GM12878 (cell line): ENCODE measurements around the gene GJD2. TPM values are rescaled to one million over a fixed set of nuclear protein-coding genes. Genes with fewer than 3 reads are reported as not detected.

Source experiments
- ATAC-seq: fragments of 200-7000 bp; cut with Tn5 transposase; 3 replicates; pipeline ENCODE4 v1.9.1; 2020; ENCODE audit warnings: mild to moderate bottlenecking, moderate library complexity
- BruUV-seq: library from RNA; stranded (reverse); fragments of 400-500 nt; replicated peaks from 2 replicates; lab custom pipeline; 2021; lab: Mats Ljungman, UMichigan
- CTCF ChIA-PET: fragments of 300-600 bp; sonication (Branson Sonifier 250); formaldehyde crosslinking; extraction: SDS; loops from one replicate; lab custom pipeline; 2021; ENCODE audit warnings: inconsistent platforms; lab: Yijun Ruan, JAX
- POLR2A ChIA-PET: fragments of 350-600 bp; formaldehyde crosslinking; extraction: SDS; loops from one replicate; lab custom pipeline; 2021; ENCODE audit warnings: inconsistent platforms; lab: Charles Lee
- RAD21 ChIA-PET: fragments of 300-600 bp; sonication (Branson Sonifier 250); formaldehyde crosslinking; loops from one replicate; lab custom pipeline; 2023; ENCODE audit warnings: antibody characterized with exemption; ENCODE audit not compliant: unreplicated experiment; lab: Charles Lee
- SMC1A ChIA-PET: fragments of 300-600 bp; sonication (Branson Sonifier 250); formaldehyde crosslinking; loops from one replicate; lab custom pipeline; 2023; ENCODE audit not compliant: unreplicated experiment, uncharacterized antibody; lab: Charles Lee
- DNase-seq: peaks from one replicate; pipeline ENCODE4 v3.0.0-alpha.2; 2011; ENCODE audit warnings: low read depth, low spot score
- FAIRE-seq: peaks from 3 replicates; lab custom pipeline; 2011; peaks lifted over from hg19 to GRCh38; lab: Jason Lieb, UNC
- H2AFZ ChIP-seq: 2 replicates; pipeline ENCODE4 v1.6.0; 2011; ENCODE audit warnings: low read depth, low read length, control low read depth; ENCODE audit not compliant: control insufficient read depth
- H3K27ac ChIP-seq: 2 replicates; pipeline ENCODE4 v1.5.1; 2011; ENCODE audit warnings: control low read depth; ENCODE audit not compliant: control insufficient read depth, insufficient read depth
- H3K27me3 ChIP-seq, 2 experiments: replicated peaks in 1 of 2; 2 replicates each; pipeline versions ENCODE4 v1.6.0 to v1.6.1; 2011; ENCODE audit warnings: low read length in 1 of 2; ENCODE audit not compliant: control insufficient read depth in 2 of 2, insufficient read depth in 2 of 2
- H3K36me3 ChIP-seq, 2 experiments: 2 replicates each; pipeline ENCODE4 v1.5.1; 2011; ENCODE audit warnings: low read length in 1 of 2; ENCODE audit not compliant: control insufficient read depth in 2 of 2, insufficient read depth in 2 of 2
- H3K4me1 ChIP-seq: 2 replicates; pipeline ENCODE4 v1.6.1; 2011; ENCODE audit warnings: mild to moderate bottlenecking, low read length, moderate library complexity, mixed read lengths; ENCODE audit not compliant: control insufficient read depth, insufficient read depth
- H3K4me2 ChIP-seq: 2 replicates; pipeline ENCODE4 v1.6.0; 2011; ENCODE audit warnings: control low read depth; ENCODE audit not compliant: control insufficient read depth, insufficient read depth
- H3K4me3 ChIP-seq: fragments of 200-600 bp; sonication (generic); 2 replicates; pipeline ENCODE4 v1.5.1; 2016
- H3K79me2 ChIP-seq: 2 replicates; pipeline ENCODE4 v1.6.0; 2011; ENCODE audit warnings: low read length; ENCODE audit not compliant: control insufficient read depth, insufficient read depth
- H3K9ac ChIP-seq: 2 replicates; pipeline ENCODE4 v1.8.0; 2011; ENCODE audit warnings: low read length, control low read depth, mixed read lengths; ENCODE audit not compliant: control insufficient read depth, insufficient read depth
- H3K9me3 ChIP-seq: replicated peaks from 3 replicates; pipeline ENCODE4 v1.5.1; 2011; ENCODE audit warnings: mild to moderate bottlenecking, low read length; ENCODE audit not compliant: control insufficient read depth, insufficient read depth
- H4K20me1 ChIP-seq: 2 replicates; pipeline ENCODE4 v1.6.0; 2011; ENCODE audit not compliant: control insufficient read depth, insufficient read depth
- BCL3 ChIP-seq: IDR thresholded peaks from 2 replicates; pipeline ENCODE4 v1.6.1; 2011; ENCODE audit warnings: borderline replicate concordance, low read depth, mild to moderate bottlenecking, moderate library complexity, low read length; ENCODE audit not compliant: insufficient read depth, poor library complexity, severe bottlenecking
- CREM ChIP-seq: IDR thresholded peaks from 2 replicates; pipeline ENCODE4 v1.6.1; 2014; ENCODE audit warnings: antibody characterized with exemption, low read depth
- NR2C1 ChIP-seq: fragments of 450-650 bp; IDR thresholded peaks from 2 replicates; pipeline ENCODE4 v1.6.1; 2017; ENCODE audit warnings: antibody characterized with exemption, mild to moderate bottlenecking, moderate library complexity
- SIX5 ChIP-seq: IDR thresholded peaks from 2 replicates; pipeline ENCODE4 v1.6.1; 2011; ENCODE audit warnings: mild to moderate bottlenecking, low read depth, low read length, moderate library complexity; ENCODE audit not compliant: severe bottlenecking
- WGBS: methylation state at CpG from one replicate; pipeline ENCODE4 v1.1.6; 2016; ENCODE audit warnings: low lambda C conversion rate; ENCODE audit not compliant: insufficient replicate concordance, insufficient coverage; ENCODE audit errors: missing lambda C conversion rate; 5-methylcytosine and 5-hydroxymethylcytosine counted together
- in situ Hi-C: fragments of 300-500 bp; cut with MboI; formaldehyde crosslinking; loops from 9 replicates; pipeline ENCODE4 v1.14.3; 2018; ENCODE audit warnings: mixed read lengths
- intact Hi-C: fragments of 100-400 bp; cut with micrococcal nuclease; formaldehyde crosslinking; loops from one replicate; pipeline ENCODE4 v1.14.2; 2022; ENCODE audit not compliant: unreplicated experiment
- polyA plus RNA-seq, 11 experiments: library from polyadenylated mRNA; depleted of rRNA in 4 of 11; unstranded in 6 of 11; stranded (reverse) in 5 of 11; fragments of >200 nt; fragmentation: Nextera tagmentation in 4 of 11; fragmentation: Illumina TruSeq in 1 of 11; extraction: Ambion mirVana in 4 of 11; extraction: Trizol in 1 of 11; gene quantifications; 1 replicate in 1 of 11; 2 replicates in 10 of 11; pipeline versions ENCODE4 v1.2.1 to v1.2.3, GENCODE V29; 2011 to 2016; ENCODE audit warnings: inconsistent platforms in 2 of 11, missing spikeins in 2 of 11, low read depth in 1 of 11
- total RNA-seq, 4 experiments: library from RNA; depleted of rRNA in 3 of 4; stranded (reverse); fragments of >200 nt in 3 of 4; fragmentation: Illumina TruSeq in 1 of 4; extraction: Trizol in 1 of 4; gene quantifications; 2 replicates each; pipeline versions ENCODE4 v1.2.1 to v1.2.3, GENCODE V29; 2013 to 2021
- TF ChIP-seq, protein P1 (sequence below): fragments of 450-650 bp; IDR thresholded peaks from 2 replicates; pipeline ENCODE4 v1.6.1; 2017; ENCODE audit warnings: mild to moderate bottlenecking
- TF ChIP-seq, protein P2 (sequence below): fragments of 450-650 bp; formaldehyde crosslinking; IDR thresholded peaks from 2 replicates; pipeline ENCODE4 v1.4.0; 2022; ENCODE audit warnings: mild to moderate bottlenecking, moderate library complexity

Gene GJD2
- total and polyA plus RNA-seq, 10 of the 15 experiments (the other 5 are each of a cell fraction or from before 2014, with no cell fraction given), result not detected

DNA sequence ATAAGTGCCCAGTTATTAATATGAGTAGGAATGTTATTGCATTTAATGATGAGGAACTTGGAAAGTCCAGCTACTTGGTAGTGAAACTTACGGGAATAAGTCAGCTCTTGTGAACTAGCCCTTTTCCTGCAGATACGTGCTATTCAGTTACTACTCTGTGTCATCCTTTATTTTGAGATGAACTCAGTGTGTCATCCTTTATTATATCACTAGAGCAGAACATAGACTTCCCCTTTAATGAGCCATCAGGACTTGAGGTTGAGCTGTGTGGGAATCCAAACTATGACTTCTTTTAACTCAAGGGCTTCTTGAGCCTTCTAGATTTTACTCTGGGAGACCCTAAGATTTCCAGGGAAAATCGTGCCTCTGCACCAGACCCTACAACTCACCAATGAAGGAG is 36.9 kb upstream of the GJD2 start (continued):
- TF ChIP-seq BCL3 (no peak), CREM (no peak), NR2C1 (no peak), SIX5 (no peak)
- TF ChIP-seq, protein P1, sequence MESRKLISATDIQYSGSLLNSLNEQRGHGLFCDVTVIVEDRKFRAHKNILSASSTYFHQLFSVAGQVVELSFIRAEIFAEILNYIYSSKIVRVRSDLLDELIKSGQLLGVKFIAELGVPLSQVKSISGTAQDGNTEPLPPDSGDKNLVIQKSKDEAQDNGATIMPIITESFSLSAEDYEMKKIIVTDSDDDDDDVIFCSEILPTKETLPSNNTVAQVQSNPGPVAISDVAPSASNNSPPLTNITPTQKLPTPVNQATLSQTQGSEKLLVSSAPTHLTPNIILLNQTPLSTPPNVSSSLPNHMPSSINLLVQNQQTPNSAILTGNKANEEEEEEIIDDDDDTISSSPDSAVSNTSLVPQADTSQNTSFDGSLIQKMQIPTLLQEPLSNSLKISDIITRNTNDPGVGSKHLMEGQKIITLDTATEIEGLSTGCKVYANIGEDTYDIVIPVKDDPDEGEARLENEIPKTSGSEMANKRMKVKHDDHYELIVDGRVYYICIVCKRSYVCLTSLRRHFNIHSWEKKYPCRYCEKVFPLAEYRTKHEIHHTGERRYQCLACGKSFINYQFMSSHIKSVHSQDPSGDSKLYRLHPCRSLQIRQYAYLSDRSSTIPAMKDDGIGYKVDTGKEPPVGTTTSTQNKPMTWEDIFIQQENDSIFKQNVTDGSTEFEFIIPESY, result no peak
- TF ChIP-seq, all 136 proteins: peak for 0

DNA sequence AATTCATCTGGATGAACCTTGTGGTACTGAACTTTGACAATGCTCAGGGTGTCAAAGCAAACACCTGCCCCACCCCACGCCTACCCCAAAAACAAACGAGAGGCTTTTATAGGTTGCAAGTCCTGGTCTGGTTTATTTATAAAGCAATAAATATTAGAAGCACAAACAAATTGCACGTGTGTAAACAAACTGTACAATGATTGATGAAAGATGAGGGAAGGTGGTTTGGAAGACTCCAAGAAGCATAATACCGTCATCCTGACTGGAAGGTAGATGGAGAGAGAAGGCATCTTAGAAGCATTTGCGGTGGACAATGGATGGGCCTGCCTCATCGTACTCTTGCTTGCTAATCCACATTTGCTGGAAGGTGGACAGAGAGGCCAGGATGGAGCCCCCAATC is 35.3 kb upstream of the GJD2 start:
- peaks cover 6 to 7% of the 10 kb centered on the region in 2 experiments; a peak in 3 of 4 replicates for H3K27me3 ChIP-seq
- no peaks in the 10 kb centered on the region for H3K4me1 ChIP-seq
- no peak overlapping the region for H3K27ac ChIP-seq
- ATAC-seq (no peak), DNase-seq (no peak), FAIRE-seq (no peak)
- H3K9ac ChIP-seq, result no peak overlapping the region
- no peaks in the 10 kb centered on the region for H3K36me3 ChIP-seq
- ChIA-PET POLR2A (no interaction called here), CTCF (no interaction called here), RAD21 (no interaction called here), SMC1A (no interaction called here)
- 25% methylated on average over 6 of the region's 6 CpGs for WGBS
- H3K9me3 ChIP-seq, result no peaks in the 10 kb centered on the region
- H3K4me3 ChIP-seq, result no peak overlapping the region
- H3K4me2 ChIP-seq, result no peak overlapping the region
- no TSS peak for BruUV-seq
- H3K79me2 ChIP-seq, result no peaks in the 10 kb centered on the region
- in situ Hi-C loops, result no loop called here
- no peaks in the 10 kb centered on the region; the same call in 1 of the 2 replicates for H4K20me1 ChIP-seq
- intact Hi-C loops, result no loop called here
- TF ChIP-seq, protein P2, sequence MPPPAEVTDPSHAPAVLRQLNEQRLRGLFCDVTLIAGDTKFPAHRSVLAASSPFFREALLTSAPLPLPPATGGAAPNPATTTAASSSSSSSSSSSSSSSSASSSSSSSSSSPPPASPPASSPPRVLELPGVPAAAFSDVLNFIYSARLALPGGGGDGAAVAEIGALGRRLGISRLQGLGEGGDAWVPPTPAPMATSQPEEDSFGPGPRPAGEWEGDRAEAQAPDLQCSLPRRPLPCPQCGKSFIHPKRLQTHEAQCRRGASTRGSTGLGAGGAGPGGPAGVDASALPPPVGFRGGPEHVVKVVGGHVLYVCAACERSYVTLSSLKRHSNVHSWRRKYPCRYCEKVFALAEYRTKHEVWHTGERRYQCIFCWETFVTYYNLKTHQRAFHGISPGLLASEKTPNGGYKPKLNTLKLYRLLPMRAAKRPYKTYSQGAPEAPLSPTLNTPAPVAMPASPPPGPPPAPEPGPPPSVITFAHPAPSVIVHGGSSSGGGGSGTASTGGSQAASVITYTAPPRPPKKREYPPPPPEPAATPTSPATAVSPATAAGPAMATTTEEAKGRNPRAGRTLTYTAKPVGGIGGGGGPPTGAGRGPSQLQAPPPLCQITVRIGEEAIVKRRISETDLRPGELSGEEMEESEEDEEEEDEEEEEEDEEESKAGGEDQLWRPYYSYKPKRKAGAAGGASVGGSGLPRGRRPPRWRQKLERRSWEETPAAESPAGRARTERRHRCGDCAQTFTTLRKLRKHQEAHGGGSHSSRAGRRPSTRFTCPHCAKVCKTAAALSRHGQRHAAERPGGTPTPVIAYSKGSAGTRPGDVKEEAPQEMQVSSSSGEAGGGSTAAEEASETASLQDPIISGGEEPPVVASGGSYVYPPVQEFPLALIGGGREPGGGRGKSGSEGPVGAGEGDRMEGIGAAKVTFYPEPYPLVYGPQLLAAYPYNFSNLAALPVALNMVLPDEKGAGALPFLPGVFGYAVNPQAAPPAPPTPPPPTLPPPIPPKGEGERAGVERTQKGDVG (CRISPR knock-in tag), result no peak
- no peak overlapping the region for H2AFZ ChIP-seq
